A549 (cell line): ENCODE results near the gene VSIR. TPM values are rescaled to one million over a fixed set of nuclear protein-coding genes. Genes with fewer than 3 reads are reported as not detected.

Experiments
- ATAC-seq, 2 experiments: fragments of 200-7000 bp in 1 of 2; fragments of >200 bp in 1 of 2; cut with Nextera tagmentation in 1 of 2; cut with Tn5 transposase in 1 of 2; 3 replicates each; pipeline versions ENCODE4 v1.8.0 to v1.9.1; 2018 to 2020; ENCODE audit warnings: mild to moderate bottlenecking in 1 of 2, moderate library complexity in 1 of 2
- CTCF ChIA-PET: fragments of 300-600 bp; sonication (Branson Sonifier 250); formaldehyde crosslinking; extraction: SDS; loops from one replicate; lab custom pipeline; 2021; ENCODE audit warnings: antibody characterized with exemption, inconsistent platforms; lab: Yijun Ruan, JAX
- POLR2A ChIA-PET: fragments of 350-600 bp; formaldehyde crosslinking; extraction: SDS; loops from one replicate; lab custom pipeline; 2021; ENCODE audit warnings: antibody characterized with exemption, inconsistent platforms; lab: Yijun Ruan, JAX
- DNase-seq, 2 experiments: peaks; one replicate each; pipeline versions ENCODE4 v3.0.0 to v3.0.0-alpha.2; 2011 to 2016; ENCODE audit warnings: low read depth in 1 of 2, low spot score in 1 of 2
- FAIRE-seq: peaks from 2 replicates; lab custom pipeline; 2011; peaks lifted over from hg19 to GRCh38; lab: Jason Lieb, UNC
- H3K27ac ChIP-seq, 2 experiments: fragments of >200 bp; sonication (Bioruptor Twin); formaldehyde crosslinking; 3 replicates each; pipeline ENCODE4 v1.5.1; 2016 to 2017
- H3K4me1 ChIP-seq: fragments of >200 bp; sonication (Bioruptor Twin); formaldehyde crosslinking; 3 replicates; pipeline ENCODE4 v1.6.1; 2016
- H3K4me2 ChIP-seq: fragments of >200 bp; sonication (Bioruptor Twin); formaldehyde crosslinking; 3 replicates; pipeline ENCODE4 v1.6.1; 2016
- H3K4me3 ChIP-seq: fragments of >200 bp; sonication (Bioruptor Twin); formaldehyde crosslinking; 3 replicates; pipeline ENCODE4 v1.5.1; 2016
- H3K9me3 ChIP-seq: fragments of >200 bp; sonication (Bioruptor Twin); formaldehyde crosslinking; 3 replicates; pipeline ENCODE4 v1.6.1; 2016
- CBX8 ChIP-seq: fragments of 200-600 bp; sonication (generic); IDR thresholded peaks from 2 replicates; pipeline ENCODE4 v1.6.1; 2016
- CEBPB ChIP-seq, 2 experiments: fragments of >200 bp in 1 of 2; sonication (Bioruptor Twin) in 1 of 2; formaldehyde crosslinking in 1 of 2; IDR thresholded peaks; 2 replicates each; pipeline ENCODE4 v1.6.1; 2012 to 2016
- CTCF ChIP-seq: fragments of >200 bp; sonication (Bioruptor Twin); formaldehyde crosslinking; IDR thresholded peaks from 3 replicates; pipeline ENCODE4 v1.5.1; 2016
- EHF ChIP-seq: fragments of 250-450 bp; sonication (Bioruptor Pico); IDR thresholded peaks from 2 replicates; pipeline ENCODE4 v1.5.0; 2020; ENCODE audit warnings: mild to moderate bottlenecking
- EHMT2 ChIP-seq: fragments of 200-600 bp; sonication (generic); IDR thresholded peaks from 2 replicates; pipeline ENCODE4 v1.6.1; 2016; ENCODE audit warnings: antibody characterized with exemption, low read depth, mild to moderate bottlenecking, moderate library complexity
- FOXS1 ChIP-seq: fragments of 250-450 bp; sonication (Bioruptor Pico); IDR thresholded peaks from 2 replicates; pipeline ENCODE4 v1.5.0; 2020; ENCODE audit warnings: mild to moderate bottlenecking, moderate library complexity
- GATA3 ChIP-seq: IDR thresholded peaks from 2 replicates; pipeline ENCODE4 v1.6.1; 2012; ENCODE audit warnings: borderline replicate concordance
- HES2 ChIP-seq: fragments of >200 bp; sonication (Bioruptor Twin); formaldehyde crosslinking; IDR thresholded peaks from 2 replicates; pipeline ENCODE4 v1.6.1; 2016
- HOXB13 ChIP-seq: fragments of 250-450 bp; sonication (Bioruptor Pico); IDR thresholded peaks from 2 replicates; pipeline ENCODE4 v1.5.0; 2020; ENCODE audit warnings: low read depth, mild to moderate bottlenecking, moderate library complexity
- JUNB ChIP-seq: fragments of >200 bp; sonication (Bioruptor Twin); formaldehyde crosslinking; IDR thresholded peaks from 2 replicates; pipeline ENCODE4 v1.6.1; 2016
- KDM5A ChIP-seq: fragments of 200-600 bp; sonication (generic); IDR thresholded peaks from 2 replicates; pipeline ENCODE4 v1.6.1; 2016; ENCODE audit warnings: antibody characterized with exemption, mild to moderate bottlenecking
- MAFK ChIP-seq: fragments of 450-650 bp; IDR thresholded peaks from 2 replicates; pipeline ENCODE4 v1.6.1; 2014; ENCODE audit not compliant: partially characterized antibody
- NPAS2 ChIP-seq: fragments of 250-450 bp; sonication (Bioruptor Pico); IDR thresholded peaks from 2 replicates; pipeline ENCODE4 v1.8.0; 2022; ENCODE audit warnings: mild to moderate bottlenecking, moderate library complexity, borderline replicate concordance
- NR3C1 ChIP-seq: fragments of >200 bp; sonication (Bioruptor Twin); formaldehyde crosslinking; IDR thresholded peaks from 3 replicates; pipeline ENCODE4 v1.6.1; 2017
- POLR2AphosphoS2 ChIP-seq: conservative IDR thresholded peaks from 2 replicates; pipeline ENCODE4 v1.6.1; 2012; ENCODE audit warnings: low read length, improper control_type of control experiment, inconsistent platforms
- RFX5 ChIP-seq: fragments of 450-650 bp; IDR thresholded peaks from 2 replicates; pipeline ENCODE4 v1.7.1; 2014; ENCODE audit warnings: antibody characterized with exemption, mild to moderate bottlenecking, moderate library complexity
- SREBF2 ChIP-seq: fragments of 450-650 bp; IDR thresholded peaks from 2 replicates; pipeline ENCODE4 v1.6.1; 2014; ENCODE audit warnings: mild to moderate bottlenecking, moderate library complexity
- USF2 ChIP-seq: fragments of 450-650 bp; IDR thresholded peaks from 2 replicates; pipeline ENCODE4 v1.6.1; 2014; ENCODE audit warnings: antibody characterized with exemption
- WGBS: methylation state at CpG from one replicate; pipeline ENCODE4 v1.1.6; 2017; ENCODE audit errors: missing lambda C conversion rate; 5-methylcytosine and 5-hydroxymethylcytosine counted together
- polyA plus RNA-seq, 4 experiments: library from polyadenylated mRNA; depleted of rRNA in 3 of 4; stranded (reverse); fragments of >200 nt; fragmentation: RNase III in 1 of 4; extraction: RNeasy Plus Mini Kit Qiagen cat#74134 plus additional on column Dnase treatment in 1 of 4; gene quantifications; 2 replicates in 3 of 4; 3 replicates in 1 of 4; pipeline ENCODE4 v1.2.3, GENCODE V29; 2011 to 2017

Gene VSIR
- polyA plus RNA-seq, 2 of the 4 experiments (the other 2 are of a cell fraction) = 15.5 to 18.5 TPM

- no peak for ATAC-seq
- no peak for FAIRE-seq
- Histone ChIP-seq H3K9me3 (no peaks in the 10 kb centered on the region), H3K4me3 (no peak overlapping the region), H3K27ac (no peak overlapping the region), H3K4me1 (no peaks in the 10 kb centered on the region; the same call in 2 of the 3 replicates), H3K4me2 (no peak overlapping the region)
- WGBS = 94% methylated on average over 22 of the region's 23 CpGs
- TF ChIP-seq FOXS1 (CRISPR knock-in tag) (no peak), CTCF (no peak), CBX8 (no peak), HES2 (no peak)
- CTCF ChIA-PET = interaction anchor here (0.9 to 4.7 kb wide), 9 partner anchors 9 to 492 kb away, joined by 3 to 20 read pairs (median 4); partner anchors contain the start of genes SLC29A3 and VSIR
- POLR2A ChIA-PET = interaction anchor here (1.1 kb wide), 1 partner anchor 33 kb away, joined by 3 read pairs; no protein-coding TSS in a partner anchor
- DNase-seq = no peak
Measured at GRCh38 chr10:71806704-71807556, 33.6 kb upstream of the VSIR start.

- POLR2A ChIA-PET = interaction anchor here (1.1 kb wide), 1 partner anchor 32 kb away, joined by 3 read pairs; no protein-coding TSS in a partner anchor
- H3K4me1 ChIP-seq = no peaks in the 10 kb centered on the region
- H3K4me3 ChIP-seq = no peak overlapping the region
- no peaks in the 10 kb centered on the region for H3K9me3 ChIP-seq
- ATAC-seq = peak; percentile 5 to 27; a peak in 5 of 6 replicates
- 68% methylated on average over 28 of the region's 41 CpGs for WGBS
- no peak overlapping the region for H3K4me2 ChIP-seq
- no peak for FAIRE-seq
- CTCF ChIA-PET = interaction anchor here (0.9 to 4.7 kb wide), 8 partner anchors 10 to 491 kb away, joined by 3 to 20 read pairs (median 6); partner anchors contain the start of genes SLC29A3 and VSIR
- TF ChIP-seq NR3C1 (no peak), USF2 (no peak), CEBPB (IDR thresholded peaks at IDR 0.05) (no peak), EHMT2 (no peak), RFX5 (no peak), NPAS2 (CRISPR knock-in tag) (no peak), MAFK (no peak), GATA3 (no peak), FOXS1 (CRISPR knock-in tag) (no peak), POLR2AphosphoS2 (no peak), HOXB13 (CRISPR knock-in tag) (no peak), JUNB (no peak), KDM5A (no peak)
- TF ChIP-seq, all 56 proteins: peak for 0
- peak in 1 of 2 experiments; percentile 22 for DNase-seq
- H3K27ac ChIP-seq = no peak overlapping the region
Measured at GRCh38 chr10:71805776-71806703, 32.7 kb upstream of the VSIR start.

GRCh38 chr10:71804077-71804476, 30.8 kb upstream of the VSIR start:
- TF ChIP-seq SREBF2 (no peak), EHF (CRISPR knock-in tag) (no peak)
- DNase-seq (no peak), FAIRE-seq (no peak), ATAC-seq (no peak)
- Histone ChIP-seq H3K9me3 (no peaks in the 10 kb centered on the region), H3K4me1 (peaks cover 7% of the 10 kb centered on the region; the same call in 1 of the 3 replicates), H3K4me3 (no peak overlapping the region), H3K4me2 (no peak overlapping the region), H3K27ac (no peak overlapping the region)
- 44% methylated on average over 4 of the region's 4 CpGs for WGBS
- POLR2A ChIA-PET = no interaction called here
- CTCF ChIA-PET = interaction anchor here (1.0 to 4.7 kb wide), 4 partner anchors 31 to 489 kb away, joined by 4 to 20 read pairs (median 6); partner anchors contain the start of gene VSIR
